H1 (cell line): Measurements from ENCODE around the gene RAD9A. TPM values are rescaled to one million over a fixed set of nuclear protein-coding genes. Genes with fewer than 3 reads are reported as not detected.

Experiments used
- polyA plus RNA-seq, 7 experiments: library from polyadenylated mRNA; depleted of rRNA in 3 of 7; stranded (reverse) in 5 of 7; unstranded in 2 of 7; fragments of >200 nt in 5 of 7; fragments of 200-250 nt in 2 of 7; gene quantifications; 1 replicate in 5 of 7; 2 replicates in 1 of 7; 4 replicates in 1 of 7; pipeline versions ENCODE4 v1.2.1 to v1.2.3, GENCODE V29; 2011 to 2013; ENCODE audit warnings: missing spikeins in 2 of 7, mixed read lengths in 2 of 7
- small RNA-seq: library from polyadenylated mRNA; stranded (forward); fragments of <200 nt; extraction: miRNeasy Mini kit (QIAGEN cat#:217004); gene quantifications from one replicate; pipeline ENCODE3, GENCODE V24; 2013; ENCODE audit not compliant: insufficient read depth
- total RNA-seq: library from RNA; stranded (reverse); fragmentation: NEBNext Ultra II Directional; extraction: Animal tissue kit (Norgen Biotek cat#: 25700); gene quantifications from 2 replicates; pipeline ENCODE4 v1.2.1, GENCODE V29; 2021

RAD9A gene
- total and polyA plus RNA-seq, 2 of the 8 experiments (the other 6 are each of a cell fraction or from before 2014, with no cell fraction given) = 22.2 to 25.5 TPM

Small RNA genes within 50 kb of the gene (small RNA-seq; reads per million reads assigned to genes)
- gene RN7SKP239 = not detected
- not detected for gene RNU6-1238P

Other genes with a start within 250 kb of the RAD9A start
- 47.3 and 51.4 TPM in 2 replicates for gene GRK2, start 125.5 kb upstream of the RAD9A start, total RNA-seq
- 49.7 and 67.8 TPM in 2 replicates for gene GRK2, start 125.5 kb upstream of the RAD9A start, polyA plus RNA-seq (2011; rRNA removed)
- 24.9 and 29.2 TPM in 2 replicates for gene ANKRD13D, start 102.7 kb upstream of the RAD9A start, total RNA-seq
- gene ANKRD13D, start 102.7 kb upstream of the RAD9A start, polyA plus RNA-seq (2011; rRNA removed) = 26.5 and 35.5 TPM in 2 replicates
- gene SSH3, start 88.5 kb upstream of the RAD9A start, total RNA-seq = 19.8 and 23.6 TPM in 2 replicates
- 16.9 and 23.6 TPM in 2 replicates for gene SSH3, start 88.5 kb upstream of the RAD9A start, polyA plus RNA-seq (2011; rRNA removed)
- 18.5 and 21.2 TPM in 2 replicates for gene POLD4, start 38.4 kb upstream of the RAD9A start, total RNA-seq
- 46.7 and 72.0 TPM in 2 replicates for gene POLD4, start 38.4 kb upstream of the RAD9A start, polyA plus RNA-seq (2011; rRNA removed)
- 0.32 and 0.57 TPM in 2 replicates for gene CLCF1, start 18.4 kb upstream of the RAD9A start, total RNA-seq
- 1.2 and 2.6 TPM in 2 replicates for gene CLCF1, start 18.4 kb upstream of the RAD9A start, polyA plus RNA-seq (2011; rRNA removed)
- gene PPP1CA, start 9.9 kb downstream of the RAD9A start, total RNA-seq = 198 and 210 TPM in 2 replicates
- 359 and 430 TPM in 2 replicates for gene PPP1CA, start 9.9 kb downstream of the RAD9A start, polyA plus RNA-seq (2011; rRNA removed)
- 0.69 TPM in 1 of 2 replicates, not detected in the other for gene TBC1D10C, start 12.1 kb downstream of the RAD9A start, total RNA-seq
- 0.27 and 0.35 TPM in 2 replicates for gene TBC1D10C, start 12.1 kb downstream of the RAD9A start, polyA plus RNA-seq (2011; rRNA removed)
- 0.61 and 1.1 TPM in 2 replicates for gene CARNS1, start 23.7 kb downstream of the RAD9A start, total RNA-seq
- 0.82 and 0.96 TPM in 2 replicates for gene CARNS1, start 23.7 kb downstream of the RAD9A start, polyA plus RNA-seq (2011; rRNA removed)
- gene RPS6KB2, start 36.5 kb downstream of the RAD9A start, total RNA-seq = 41.0 and 43.9 TPM in 2 replicates
- gene RPS6KB2, start 36.5 kb downstream of the RAD9A start, polyA plus RNA-seq (2011; rRNA removed) = 47.1 and 58.6 TPM in 2 replicates
- gene PTPRCAP, start 45.7 kb downstream of the RAD9A start, total RNA-seq = 0.78 and 1.4 TPM in 2 replicates
- gene PTPRCAP, start 45.7 kb downstream of the RAD9A start, polyA plus RNA-seq (2011; rRNA removed) = 6.7 and 9.5 TPM in 2 replicates
- 77.1 and 84.3 TPM in 2 replicates for gene CORO1B, start 51.5 kb downstream of the RAD9A start, total RNA-seq
- gene CORO1B, start 51.5 kb downstream of the RAD9A start, polyA plus RNA-seq (2011; rRNA removed) = 131 and 148 TPM in 2 replicates
- not detected in 2 replicates for gene GPR152, start 60.7 kb downstream of the RAD9A start, total RNA-seq
- gene GPR152, start 60.7 kb downstream of the RAD9A start, polyA plus RNA-seq (2011; rRNA removed) = not detected in 2 replicates
- gene CABP4, start 63.4 kb downstream of the RAD9A start, total RNA-seq = not detected in 2 replicates
- 0.03 TPM in 1 of 2 replicates, not detected in the other for gene CABP4, start 63.4 kb downstream of the RAD9A start, polyA plus RNA-seq (2011; rRNA removed)
- gene TMEM134, start 77.3 kb downstream of the RAD9A start, total RNA-seq = 32.4 and 33.5 TPM in 2 replicates
- gene TMEM134, start 77.3 kb downstream of the RAD9A start, polyA plus RNA-seq (2011; rRNA removed) = 229 and 268 TPM in 2 replicates
- 28.8 and 29.8 TPM in 2 replicates for gene AIP, start 91.0 kb downstream of the RAD9A start, total RNA-seq
- 54.4 and 68.6 TPM in 2 replicates for gene AIP, start 91.0 kb downstream of the RAD9A start, polyA plus RNA-seq (2011; rRNA removed)
- gene PITPNM1, start 113.4 kb downstream of the RAD9A start, total RNA-seq = 52.7 and 55.0 TPM in 2 replicates
- 27.2 and 45.1 TPM in 2 replicates for gene PITPNM1, start 113.4 kb downstream of the RAD9A start, polyA plus RNA-seq (2011; rRNA removed)
- 47.3 and 49.6 TPM in 2 replicates for gene CDK2AP2, start 116.2 kb downstream of the RAD9A start, total RNA-seq
- gene CDK2AP2, start 116.2 kb downstream of the RAD9A start, polyA plus RNA-seq (2011; rRNA removed) = 65.1 and 89.6 TPM in 2 replicates
- gene CABP2, start 131.5 kb downstream of the RAD9A start, total RNA-seq = not detected in 2 replicates
- not detected in 2 replicates for gene CABP2, start 131.5 kb downstream of the RAD9A start, polyA plus RNA-seq (2011; rRNA removed)
- gene GSTP1, start 191.8 kb downstream of the RAD9A start, total RNA-seq = 1,454 and 1,516 TPM in 2 replicates
- 3,329 and 3,697 TPM in 2 replicates for gene GSTP1, start 191.8 kb downstream of the RAD9A start, polyA plus RNA-seq (2011; rRNA removed)
- 131 TPM in 2 replicates for gene NDUFV1, start 214.9 kb downstream of the RAD9A start, total RNA-seq
- gene NDUFV1, start 214.9 kb downstream of the RAD9A start, polyA plus RNA-seq (2011; rRNA removed) = 125 and 192 TPM in 2 replicates
- gene NUDT8, start 238.0 kb downstream of the RAD9A start, total RNA-seq = 8.3 and 8.9 TPM in 2 replicates
- gene NUDT8, start 238.0 kb downstream of the RAD9A start, polyA plus RNA-seq (2011; rRNA removed) = 7.2 and 11.0 TPM in 2 replicates
- not detected in 2 replicates for gene TBX10, start 247.8 kb downstream of the RAD9A start, total RNA-seq
- 0.09 and 0.17 TPM in 2 replicates for gene TBX10, start 247.8 kb downstream of the RAD9A start, polyA plus RNA-seq (2011; rRNA removed)